HK-2 (cell line): ENCODE data around the gene RARG.
"Not testable (repeated sequence)": the region's sequence is repeated elsewhere in the genome, so short reads cannot be mapped to it uniquely, and the experiment has no call there.

ENCODE experiments used
- DNase-seq: peaks from one replicate; pipeline ENCODE4 v3.0.0-alpha.2; 2018; ENCODE audit not compliant: unreplicated experiment

RARG gene

DNA sequence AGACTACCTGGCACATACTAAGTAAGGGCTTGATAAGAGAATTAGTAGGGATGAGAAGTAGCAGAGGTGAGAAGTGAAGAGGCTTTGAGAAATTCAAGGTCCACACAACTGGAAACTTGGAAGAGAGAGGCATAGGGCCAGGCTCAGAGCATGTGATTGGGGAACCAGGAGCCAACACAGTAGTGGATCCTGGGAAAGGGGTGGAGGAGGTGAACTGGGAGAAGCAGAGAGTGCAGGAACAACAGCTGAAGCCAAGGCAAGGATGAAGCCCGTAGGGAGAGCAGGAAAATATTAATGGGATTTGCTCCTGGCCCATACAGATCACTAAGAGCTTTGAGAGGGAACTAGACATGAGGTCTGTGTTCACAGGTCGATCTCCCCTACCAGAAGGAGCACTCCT is 23.6 kb downstream of the RARG start:
- DNase-seq = no peak

DNA sequence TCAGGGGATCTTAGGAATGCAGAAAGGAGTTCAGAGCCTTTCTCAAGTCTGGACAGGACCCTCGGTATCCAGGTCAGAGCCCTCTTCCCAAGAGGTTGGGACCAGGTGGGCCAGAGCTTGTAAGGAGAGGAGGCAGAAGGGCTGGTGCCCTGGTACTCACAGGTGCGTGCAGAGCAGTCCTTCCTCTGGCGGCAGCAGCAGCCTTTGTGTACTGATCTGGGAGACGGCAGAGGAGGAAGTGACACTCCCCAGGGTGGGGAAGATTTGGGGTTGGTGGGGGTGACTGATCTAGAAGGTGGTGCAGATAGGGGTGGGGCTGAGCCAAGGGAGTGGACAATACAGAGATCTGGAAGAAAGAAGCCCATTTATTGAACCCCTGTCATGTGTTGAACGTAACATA is 25.0 kb downstream of the RARG start, which contains the start of gene ITGB7:
Gene ITGB7 (minus strand): TSS at position 210 of the 400 bp plus-strand sequence. CDS start 6,808 bp downstream, outside the sequence.
- no peak for DNase-seq

DNA sequence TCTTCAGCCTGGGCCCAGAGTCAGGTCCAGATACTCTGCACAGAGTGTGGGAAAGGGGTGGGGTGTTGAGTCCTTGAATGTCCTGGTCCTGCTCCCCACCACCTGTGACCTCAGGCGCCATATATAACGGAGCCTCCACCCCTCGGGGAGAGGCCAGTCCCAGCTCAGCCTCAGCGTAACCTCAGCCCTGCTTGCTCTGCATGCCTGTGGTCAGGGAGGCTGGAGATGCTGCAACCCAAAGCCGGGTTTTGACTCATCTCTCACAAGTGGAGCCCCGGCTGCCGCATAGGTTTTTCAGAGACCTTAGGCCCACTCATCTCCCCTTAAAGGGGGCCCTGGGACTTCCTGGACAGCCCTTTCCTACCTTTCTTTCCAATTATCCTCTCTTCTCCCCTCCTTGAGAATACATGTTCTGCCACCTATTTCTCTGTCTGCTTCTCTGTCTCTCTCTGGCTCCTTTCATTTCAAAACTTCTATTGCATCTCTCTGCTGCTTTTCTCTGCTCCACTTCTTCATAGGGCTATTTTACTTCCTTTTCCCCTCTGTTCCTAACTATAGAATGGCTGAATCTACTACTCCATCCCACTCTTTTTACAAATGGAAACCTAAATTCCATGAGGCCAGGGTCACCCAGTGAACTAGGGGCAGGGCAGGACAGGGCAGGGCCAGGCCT is 26.1 kb downstream of the RARG start:
- peak; percentile 78 for DNase-seq

DNA sequence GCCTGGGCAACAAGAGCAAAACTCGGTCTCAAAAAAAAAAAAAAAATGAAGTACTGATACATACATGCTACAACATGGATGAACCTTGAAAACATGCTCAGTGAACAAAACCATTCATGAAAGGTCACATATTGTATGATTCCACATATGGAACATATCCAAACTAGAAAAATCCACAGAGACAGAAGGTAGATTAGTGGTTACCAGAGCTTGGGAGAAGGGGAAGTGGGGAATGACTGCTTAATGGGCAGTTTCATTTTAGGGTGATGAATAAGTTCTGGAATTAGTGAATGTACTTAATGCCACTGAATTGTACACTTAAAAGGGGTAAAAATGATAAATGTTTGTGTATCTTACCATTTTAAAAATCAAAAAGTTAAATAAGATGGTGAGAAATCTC is 27.7 kb downstream of the RARG start:
- no peak for DNase-seq

DNA sequence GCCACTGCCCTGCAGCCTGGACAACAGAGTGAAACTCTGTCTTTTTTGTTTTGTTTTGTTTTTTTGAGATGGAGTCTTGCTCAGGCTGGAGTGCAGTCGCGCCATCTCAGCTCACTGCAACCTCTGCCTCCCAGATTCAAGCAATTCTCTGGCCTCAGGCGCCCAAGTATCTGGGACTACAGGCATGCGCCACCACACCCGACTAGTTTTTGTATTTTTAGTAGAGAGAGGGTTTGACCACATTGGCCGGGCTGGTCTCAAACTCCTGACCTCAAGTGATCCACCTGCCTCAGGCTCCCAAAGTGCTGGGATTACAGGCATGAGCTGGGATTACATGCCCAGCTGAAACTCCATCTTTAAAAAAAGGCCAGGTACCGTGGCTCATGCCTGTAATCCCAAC is 29.7 kb downstream of the RARG start:
- not testable (repeated sequence) for DNase-seq

DNA sequence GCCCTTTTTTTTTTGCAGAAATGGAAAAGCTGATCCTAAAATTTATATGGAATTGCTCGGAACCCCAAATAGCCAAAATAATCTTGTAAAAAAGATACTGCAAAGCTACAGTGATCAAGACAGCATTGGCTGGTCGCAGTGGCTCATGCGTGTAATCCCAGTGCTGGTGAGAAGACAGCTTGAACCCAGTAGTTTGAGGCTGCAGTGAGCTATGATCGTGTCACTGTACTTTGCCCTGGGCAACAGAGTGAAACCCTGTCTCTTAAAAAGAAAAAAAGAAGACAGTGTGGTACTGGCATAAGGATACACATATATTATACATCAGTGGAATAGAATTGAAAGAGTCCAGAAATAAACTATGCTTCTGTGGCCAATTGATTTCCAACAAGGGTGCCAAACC is 30.4 kb downstream of the RARG start:
- no peak for DNase-seq

DNA sequence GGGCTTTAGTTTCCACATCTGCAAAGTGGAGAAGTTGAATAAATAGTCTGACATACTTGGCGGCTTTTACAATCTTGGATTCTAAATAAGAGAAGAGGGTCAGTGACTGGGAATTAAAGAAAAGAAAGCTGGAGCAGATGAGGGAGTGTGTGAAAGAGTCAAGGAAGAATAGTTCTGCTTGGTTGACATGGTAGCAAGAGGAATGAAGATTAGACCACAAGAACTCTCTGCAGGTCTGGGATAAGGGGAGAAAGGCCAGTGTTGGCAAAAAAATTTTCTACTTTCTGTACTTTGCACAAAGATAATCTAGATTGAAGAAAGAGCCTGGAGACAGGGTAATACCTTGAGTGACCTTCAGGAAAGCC is 30.9 kb downstream of the RARG start:
- no peak for DNase-seq

DNA sequence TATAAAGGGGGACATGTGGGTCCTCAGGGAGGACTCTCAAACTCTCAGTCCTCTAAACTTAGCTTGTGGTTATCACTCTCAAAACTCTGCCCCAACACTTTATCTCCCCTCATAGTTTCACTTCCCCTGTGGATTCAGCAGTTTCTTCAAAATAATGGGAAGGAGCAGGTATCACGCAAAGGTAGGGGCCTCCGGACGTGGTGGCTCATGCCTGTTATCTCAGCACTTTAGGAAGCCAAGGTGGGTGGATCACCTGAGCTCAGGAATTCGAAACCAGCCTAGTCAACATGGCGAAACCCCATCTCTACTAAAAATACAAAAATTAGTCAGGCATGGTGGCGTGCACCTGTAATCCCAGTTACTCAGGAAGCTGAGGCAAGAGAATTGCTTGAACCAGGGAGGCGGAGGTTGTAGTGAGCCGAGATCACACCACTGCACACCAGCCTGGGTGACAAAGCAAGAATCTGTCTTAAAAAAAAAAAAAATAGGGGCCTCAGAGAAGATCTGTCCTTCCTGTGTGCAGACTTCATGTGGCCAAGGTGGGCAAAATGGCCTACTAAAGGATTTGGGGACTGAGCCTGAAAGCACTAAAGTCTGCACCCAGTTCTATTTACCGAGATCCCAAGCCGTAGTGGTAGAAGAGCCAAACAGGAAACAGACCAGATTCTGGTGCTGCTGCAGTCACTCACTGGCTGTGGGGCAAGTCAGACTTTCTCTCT is 31.4 kb downstream of the RARG start:
- no peak for DNase-seq

DNA sequence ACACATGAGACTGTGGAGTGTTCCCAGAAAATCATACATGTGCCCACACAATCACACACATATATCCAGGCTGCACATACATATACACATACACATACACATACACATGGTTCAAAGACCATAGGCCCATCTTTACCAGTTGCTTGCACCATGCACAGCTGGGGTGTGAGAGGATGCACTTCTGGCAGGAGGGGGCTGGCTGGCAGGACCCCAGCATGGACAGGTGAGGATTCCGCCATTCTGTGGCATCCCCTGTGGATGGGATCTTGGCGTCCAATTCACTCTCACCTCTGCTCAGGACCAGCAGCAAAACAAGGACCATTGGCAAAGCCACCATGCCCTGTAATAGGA is 31.9 kb downstream of the RARG start:
- no peak for DNase-seq

DNA sequence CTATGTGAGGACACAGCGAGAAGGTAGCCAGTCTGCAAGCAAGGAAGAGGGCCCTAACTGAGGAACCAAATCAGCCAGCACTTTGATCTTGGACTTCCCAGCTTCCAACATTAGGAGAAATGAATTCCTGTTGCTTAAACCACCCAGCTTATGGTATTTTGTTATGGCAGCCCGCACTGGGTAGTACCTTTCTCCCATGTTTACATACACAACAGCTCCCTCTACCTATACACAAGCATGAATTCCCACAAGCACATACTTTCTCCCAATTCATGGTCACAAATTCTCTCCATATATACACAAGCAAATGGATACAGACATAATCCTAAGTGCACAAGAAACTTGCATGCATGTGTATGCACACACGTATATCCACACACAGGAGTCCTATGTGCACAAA is 32.3 kb downstream of the RARG start:
- DNase-seq = no peak

DNA sequence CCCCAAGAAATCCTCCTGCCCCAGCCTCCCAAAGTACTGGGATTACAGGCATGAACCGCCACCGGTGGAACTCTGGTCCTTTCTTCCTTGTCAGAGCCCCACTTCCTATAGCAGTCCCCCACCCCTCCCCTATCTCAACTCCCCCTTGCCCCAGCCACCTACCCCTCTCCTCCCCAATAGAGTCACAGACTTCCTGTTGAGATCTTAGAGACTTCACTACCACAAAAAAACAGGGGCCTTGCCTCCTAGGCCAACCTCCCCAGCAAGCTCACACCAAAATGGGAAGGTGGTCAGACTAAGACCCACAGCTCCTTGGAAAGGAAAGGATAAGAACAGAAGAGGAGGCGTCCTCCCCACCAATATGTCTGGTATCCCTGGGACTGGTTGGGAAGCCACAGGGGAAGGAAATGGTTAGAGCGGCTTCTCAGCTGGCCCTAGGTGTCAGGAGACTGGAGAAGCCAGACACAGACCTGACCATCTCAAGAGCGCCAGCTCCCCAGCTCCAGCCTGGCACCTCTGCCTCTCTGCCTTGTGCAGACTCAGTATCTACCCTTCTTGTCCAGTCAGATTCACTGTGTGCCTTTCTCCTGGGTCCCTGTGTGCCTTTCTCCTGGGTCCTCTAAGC is 33.4 kb downstream of the RARG start:
- no peak for DNase-seq

DNA sequence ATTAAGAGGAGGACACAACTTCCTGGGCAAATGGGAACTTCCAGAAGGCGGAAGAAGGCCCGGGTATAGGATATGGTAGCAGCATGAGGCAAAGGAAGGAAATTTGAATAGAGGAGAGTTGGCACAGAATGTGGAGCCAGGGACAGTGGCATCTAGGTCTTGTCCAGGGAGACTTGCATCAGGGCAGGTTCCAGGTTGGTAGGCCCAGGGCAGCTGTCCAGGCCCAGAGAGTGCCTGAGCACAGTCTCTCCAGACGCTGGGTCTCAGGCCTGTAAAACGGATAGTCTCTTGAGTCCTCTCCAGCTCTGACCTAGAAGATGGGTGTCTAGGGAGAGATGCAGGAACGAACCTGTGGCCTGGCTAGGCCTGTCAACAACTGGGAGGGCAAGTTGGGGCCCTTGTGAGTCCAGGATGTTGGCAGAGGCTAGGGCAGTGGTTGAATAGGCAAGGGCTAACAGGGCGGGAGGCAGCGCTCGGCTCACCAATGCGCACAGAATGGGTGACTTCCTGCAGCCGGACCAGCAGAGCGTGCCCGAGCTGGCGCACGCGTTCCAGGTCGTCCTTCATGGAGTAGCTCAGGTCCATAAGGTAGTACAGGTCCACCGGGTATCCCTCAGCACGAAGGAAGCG is 34.9 kb downstream of the RARG start:
- DNase-seq = no peak

DNA sequence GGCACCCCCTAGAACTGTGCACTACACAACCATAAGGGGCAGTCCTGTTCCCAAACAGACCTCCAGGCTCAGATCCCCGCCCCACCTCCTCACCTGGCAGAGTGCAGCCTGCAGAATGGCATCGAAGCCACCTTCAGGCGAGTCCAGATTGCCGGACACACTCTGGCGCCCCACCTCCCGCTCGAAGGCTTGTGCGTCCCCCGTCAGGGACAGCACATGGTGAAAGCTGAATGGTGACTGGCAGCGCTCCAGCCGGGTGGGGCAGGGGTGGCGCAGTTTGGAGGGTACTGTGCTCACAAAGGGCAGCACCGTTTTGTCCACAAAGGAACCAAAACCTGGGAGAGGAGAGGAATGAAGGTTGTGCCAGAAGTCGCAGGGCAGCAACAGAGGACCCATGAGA is 35.5 kb downstream of the RARG start:
- no peak for DNase-seq

DNA sequence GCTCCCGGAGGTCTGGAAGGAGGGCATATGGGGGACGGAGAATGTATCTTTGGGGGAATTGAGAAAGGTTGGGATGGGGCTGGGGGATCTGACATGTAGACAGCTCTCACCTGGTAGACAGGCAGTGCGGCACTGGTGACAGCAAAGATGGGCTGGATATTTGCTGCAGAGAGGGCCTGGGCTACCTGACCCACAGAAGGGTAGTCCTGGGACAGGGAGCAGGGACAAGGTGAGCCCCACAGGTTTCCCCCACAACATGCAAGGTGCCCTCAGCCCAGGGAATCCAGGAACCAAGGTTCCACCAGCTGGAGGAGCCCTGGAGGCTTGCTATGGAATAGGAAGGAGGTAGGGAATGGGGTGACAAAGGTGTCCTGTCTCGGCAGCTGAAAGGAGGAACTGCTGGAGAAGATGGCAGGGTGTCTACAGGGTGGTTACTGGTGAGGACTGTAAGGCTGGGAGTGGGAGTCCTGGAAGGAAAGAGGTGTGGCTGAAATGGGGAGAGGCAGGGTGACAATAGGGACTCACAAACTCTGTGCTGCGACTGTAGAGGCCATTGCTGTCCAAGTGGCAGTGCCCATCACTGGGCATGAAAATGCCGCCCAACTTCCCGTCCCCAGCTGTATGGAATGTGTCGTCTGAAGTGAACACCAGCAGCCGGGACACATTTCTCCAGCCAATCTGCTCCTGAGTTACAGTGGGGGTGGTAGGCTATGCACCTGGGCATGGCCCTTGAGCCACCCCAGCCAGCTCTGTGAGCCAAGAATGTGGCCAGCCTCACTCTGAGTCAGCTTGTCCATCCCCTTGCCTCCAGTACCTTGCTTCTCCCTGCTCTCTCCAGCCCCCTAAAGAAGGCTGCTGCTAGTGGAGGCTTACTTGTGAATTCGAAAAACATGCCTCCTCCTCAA is 36.2 kb downstream of the RARG start:
- DNase-seq = no peak

DNA sequence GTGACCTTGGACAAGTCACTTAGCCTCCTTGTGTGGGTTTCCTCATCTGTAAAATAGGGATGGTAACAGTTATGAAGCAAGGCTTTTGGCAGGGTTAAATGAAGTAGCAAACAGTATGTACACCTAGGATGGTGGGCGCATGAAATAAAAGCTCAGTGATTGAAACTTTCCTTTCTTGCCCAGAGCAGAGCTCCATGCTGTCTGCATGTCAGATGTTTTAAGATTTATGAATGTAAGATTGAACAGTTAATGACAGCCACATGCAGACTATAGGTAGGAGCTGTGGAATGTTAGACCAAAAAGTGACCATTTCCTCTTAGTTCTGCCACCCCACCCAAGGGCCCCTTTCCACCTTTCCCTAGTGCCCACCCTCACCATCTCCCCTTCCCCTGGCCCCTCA is 37.0 kb downstream of the RARG start:
- DNase-seq = no peak

DNA sequence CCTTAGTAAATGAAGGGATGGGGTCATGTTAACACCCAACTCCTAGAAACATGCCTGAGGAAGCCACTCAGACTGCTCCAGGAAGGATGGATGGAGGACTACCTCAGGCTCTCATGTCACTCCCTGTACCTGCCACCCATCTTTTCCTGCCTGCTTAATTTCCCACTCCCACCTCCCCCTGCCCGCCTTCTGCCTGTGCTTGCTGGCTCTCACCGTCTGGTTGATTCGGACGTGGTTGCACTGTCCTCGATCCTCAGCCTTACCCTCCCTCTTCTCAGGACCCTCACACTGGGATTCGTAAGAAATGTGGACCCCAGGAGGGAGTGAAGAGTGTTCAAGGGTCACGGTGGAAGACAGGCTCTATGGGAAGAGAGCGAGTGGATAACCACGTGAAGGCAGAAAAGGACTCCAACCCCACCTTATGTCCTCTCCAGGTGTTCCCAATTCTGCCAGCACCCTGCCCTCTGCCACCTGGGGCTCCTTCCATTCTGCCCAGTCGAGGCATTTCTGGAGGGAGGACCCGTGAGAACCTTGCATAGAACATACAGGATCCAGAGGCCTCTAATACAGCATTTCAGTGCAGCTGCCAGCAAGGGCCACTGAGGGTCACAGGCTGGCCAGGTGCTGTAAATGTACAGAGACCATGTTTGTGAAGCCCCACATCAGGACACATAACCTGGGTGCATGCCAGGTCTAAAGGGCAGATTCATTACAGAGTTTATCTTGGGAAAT is 37.9 kb downstream of the RARG start:
- DNase-seq = no peak

DNA sequence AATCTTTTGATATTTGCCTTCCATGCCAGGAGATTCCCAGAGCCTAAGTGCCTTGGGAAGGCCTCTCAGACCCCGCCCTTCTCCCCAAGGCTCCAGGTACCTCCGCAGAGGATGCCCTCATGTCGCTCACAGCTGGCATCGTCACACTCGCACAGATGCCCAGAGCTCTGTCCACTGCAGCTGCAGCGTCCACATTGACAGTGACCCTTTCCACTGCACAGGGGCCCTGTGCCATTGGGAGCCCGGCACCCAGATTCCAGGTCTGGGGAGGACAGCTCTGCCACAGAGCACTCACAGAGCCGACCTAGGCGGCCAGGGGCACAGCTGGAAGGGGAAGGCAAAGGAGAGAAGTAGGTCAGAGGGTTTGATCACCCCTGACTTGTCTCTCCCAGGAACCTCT is 39.0 kb downstream of the RARG start:
- no peak for DNase-seq

DNA sequence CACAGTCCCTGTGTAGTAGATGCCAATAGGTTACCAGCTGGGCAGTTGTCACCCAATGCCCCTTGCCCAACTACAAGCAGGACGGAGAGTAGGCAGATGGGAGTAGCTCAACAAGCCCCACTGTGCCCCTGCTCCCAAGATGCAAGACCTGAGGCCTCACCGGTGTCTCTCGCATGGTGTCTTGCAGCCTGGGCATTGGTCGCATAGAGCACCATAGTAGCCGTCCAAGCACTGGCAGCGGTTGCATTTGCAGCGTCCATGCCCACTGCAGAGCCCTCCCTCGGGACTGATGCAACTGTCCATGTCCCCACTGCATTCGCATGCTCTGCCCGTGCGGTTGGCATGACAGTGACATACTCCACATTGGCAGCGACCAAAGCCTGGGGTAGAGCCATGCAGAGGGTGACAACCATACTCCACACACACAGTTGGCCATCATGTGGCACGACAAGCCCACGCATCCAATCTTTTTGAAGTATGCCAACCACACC is 39.4 kb downstream of the RARG start:
- DNase-seq = no peak

DNA sequence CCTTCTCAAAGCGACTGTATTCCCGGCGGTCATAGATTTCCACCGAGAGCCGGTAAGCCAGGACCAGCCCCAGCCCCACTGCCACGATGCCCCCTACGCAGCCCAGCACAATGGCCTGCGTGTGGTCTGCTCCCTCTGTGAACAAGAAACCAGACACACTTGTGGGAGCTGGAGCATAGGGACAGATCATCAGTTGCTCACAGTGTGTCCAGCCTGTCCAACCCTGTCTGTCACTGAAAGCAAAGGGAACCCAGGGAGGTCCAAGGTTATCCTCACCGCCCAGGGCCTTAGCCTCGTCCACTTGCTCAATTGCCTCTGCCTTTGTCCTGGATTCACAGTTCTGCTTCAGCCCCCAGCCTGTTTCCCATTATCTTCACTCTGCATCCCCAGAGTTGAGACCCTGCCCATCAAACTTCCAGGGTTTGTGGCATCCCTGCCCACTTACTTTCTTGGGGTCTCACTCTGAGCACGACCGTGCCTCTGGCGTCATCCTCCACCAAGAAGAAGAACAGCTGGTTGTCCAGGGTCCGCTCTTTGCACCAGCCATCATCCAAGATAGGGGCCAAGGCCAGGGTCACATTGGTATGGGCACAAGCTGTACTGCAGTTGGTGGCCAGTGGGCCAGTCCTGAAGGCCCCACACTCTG is 40.0 kb downstream of the RARG start:
- DNase-seq = no peak

DNA sequence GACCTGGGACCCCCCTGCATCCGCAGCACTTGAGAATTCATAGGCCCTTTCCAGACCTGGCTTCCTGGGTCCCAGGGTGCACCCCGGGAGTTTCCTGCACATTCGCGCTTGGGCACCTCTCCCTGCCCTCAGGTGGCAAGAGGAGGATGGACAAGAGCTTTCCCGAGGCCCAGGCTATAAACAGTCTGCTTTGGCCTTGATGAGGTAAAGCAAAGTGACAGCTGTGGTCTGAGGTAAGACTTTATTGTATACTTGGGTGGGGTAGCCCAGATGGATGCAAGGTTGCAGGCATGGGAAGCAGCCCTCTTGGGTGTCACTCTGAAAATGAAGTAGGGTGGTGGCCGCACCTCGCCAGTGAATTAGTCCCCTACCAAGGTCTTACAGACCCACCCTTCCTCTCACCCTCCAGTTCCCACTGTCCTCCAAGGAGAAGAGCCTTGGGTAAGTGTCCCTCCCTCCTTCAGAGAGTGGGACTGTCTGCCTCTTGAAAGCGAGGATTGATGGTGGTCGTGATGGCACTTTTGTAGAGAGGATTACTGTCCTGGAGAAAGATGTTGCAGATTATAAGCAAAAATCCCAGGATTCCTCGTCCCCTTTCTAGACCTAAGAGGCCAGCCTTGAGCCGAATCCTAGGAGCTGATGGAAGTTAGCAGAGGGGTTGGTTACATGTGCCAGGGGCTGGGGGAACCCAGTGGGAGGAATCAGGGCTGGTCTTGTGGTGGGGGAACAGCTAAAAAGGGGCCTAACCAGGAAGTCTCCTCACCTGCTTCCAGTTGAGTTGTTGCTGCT is 40.7 kb downstream of the RARG start:
- DNase-seq = no peak
